ENCODE measurements around the gene CACNA1G. TPM values are rescaled to one million over a fixed set of nuclear protein-coding genes. Genes with fewer than 3 reads are reported as not detected.
A peak's percentile ranks its signal among the peaks of the same experiment; 100 is the strongest.

Gene CACNA1G
- total RNA-seq, 2 donors from 2014 or later: 0.03 to 0.06 TPM

GRCh38 chr17:50615828-50616227, 55.3 kb downstream of the CACNA1G start:
- intact Hi-C loops (cut with DNase I, micrococcal nuclease): loop anchor here in 1 of 2 donors (5.0 kb wide), 1 partner anchor 49 kb away; no protein-coding TSS in a partner anchor
- no peak for DNase-seq
- ATAC-seq: no peak

- ATAC-seq (peak; percentile 23), DNase-seq (no peak)
- intact Hi-C loops (cut with DNase I, micrococcal nuclease): loop anchor here in 1 of 2 donors (5.0 kb wide), 1 partner anchor 51 kb away; no protein-coding TSS in a partner anchor
Observed at GRCh38 chr17:50618300-50618699, 57.8 kb downstream of the CACNA1G start.

GRCh38 chr17:50618941-50619340, 58.4 kb downstream of the CACNA1G start:
- no peak for DNase-seq
- intact Hi-C loops (cut with DNase I, micrococcal nuclease): loop anchor here in 1 of 2 donors (5.0 kb wide), 1 partner anchor 52 kb away; no protein-coding TSS in a partner anchor
- ATAC-seq: peak; percentile 41

- ATAC-seq: no peak
- no peak for DNase-seq
- intact Hi-C loops (cut with DNase I, micrococcal nuclease): loop anchor here in 1 of 2 donors (5.0 kb wide), 1 partner anchor 52 kb away; no protein-coding TSS in a partner anchor
Observed at GRCh38 chr17:50619489-50619888, 59.0 kb downstream of the CACNA1G start.

GRCh38 chr17:50620237-50620636, 59.7 kb downstream of the CACNA1G start:
- DNase-seq: no peak
- intact Hi-C loops (cut with DNase I, micrococcal nuclease): no loop called here
- ATAC-seq: no peak

- no peak for DNase-seq
- ATAC-seq: no peak
- intact Hi-C loops (cut with DNase I, micrococcal nuclease): no loop called here
Observed at GRCh38 chr17:50620858-50621257, 60.3 kb downstream of the CACNA1G start.

- DNase-seq: no peak
- no peak for ATAC-seq
- intact Hi-C loops (cut with DNase I, micrococcal nuclease): no loop called here
Observed at GRCh38 chr17:50621574-50622031, 61.1 kb downstream of the CACNA1G start.

- intact Hi-C loops (cut with DNase I, micrococcal nuclease): no loop called here
- DNase-seq: no peak
- no peak for ATAC-seq
Observed at GRCh38 chr17:50624321-50624934, 63.9 kb downstream of the CACNA1G start.

- DNase-seq (no peak), ATAC-seq (no peak)
- intact Hi-C loops (cut with DNase I, micrococcal nuclease): loop anchor here (5.0 kb wide), 1 partner anchor 73 kb away; no protein-coding TSS in a partner anchor
Observed at GRCh38 chr17:50625032-50625871, 64.7 kb downstream of the CACNA1G start.

GRCh38 chr17:50626037-50626574, 65.6 kb downstream of the CACNA1G start:
- intact Hi-C loops (cut with DNase I, micrococcal nuclease): loop anchor here (5.0 kb wide), 1 partner anchor 74 kb away; no protein-coding TSS in a partner anchor
- DNase-seq (peak in 1 of 2 donors; percentile 75), ATAC-seq (no peak)

GRCh38 chr17:50627036-50627781, 66.7 kb downstream of the CACNA1G start:
- DNase-seq (no peak), ATAC-seq (no peak)
- intact Hi-C loops (cut with DNase I, micrococcal nuclease): loop anchor here (5.0 kb wide), 1 partner anchor 75 kb away; no protein-coding TSS in a partner anchor

- peak; percentile 73 to 85 for DNase-seq
- ATAC-seq: peak; percentile 58
- intact Hi-C loops (cut with DNase I, micrococcal nuclease): loop anchor here (5.0 kb wide), 1 partner anchor 76 kb away; no protein-coding TSS in a partner anchor
Observed at GRCh38 chr17:50627782-50628601, 67.5 kb downstream of the CACNA1G start.

- ATAC-seq (no peak), DNase-seq (no peak)
- intact Hi-C loops (cut with DNase I, micrococcal nuclease): loop anchor here (5.0 to 10.0 kb wide), 3 partner anchors 62 to 145 kb away; no protein-coding TSS in a partner anchor
Observed at GRCh38 chr17:50629902-50630301, 69.4 kb downstream of the CACNA1G start.

GRCh38 chr17:50630524-50631194, 70.1 kb downstream of the CACNA1G start:
- ATAC-seq: peak; percentile 77
- intact Hi-C loops (cut with DNase I, micrococcal nuclease): loop anchor here in 1 of 2 donors (5.0 to 10.0 kb wide), 2 partner anchors 62 to 146 kb away; no protein-coding TSS in a partner anchor
- DNase-seq: peak; percentile 90 to 91

GRCh38 chr17:50631195-50631907, 70.8 kb downstream of the CACNA1G start:
- DNase-seq (no peak), ATAC-seq (no peak)
- intact Hi-C loops (cut with DNase I, micrococcal nuclease): loop anchor here in 1 of 2 donors (5.0 to 10.0 kb wide), 2 partner anchors 61 to 147 kb away; no protein-coding TSS in a partner anchor

- ATAC-seq (no peak), DNase-seq (no peak)
- intact Hi-C loops (cut with DNase I, micrococcal nuclease): loop anchor here in 1 of 2 donors (5.0 to 10.0 kb wide), 2 partner anchors 60 to 147 kb away; no protein-coding TSS in a partner anchor
Observed at GRCh38 chr17:50631908-50632571, 71.5 kb downstream of the CACNA1G start.
